Measurements from ENCODE around the gene AMZ1. TPM values are rescaled to one million over a fixed set of nuclear protein-coding genes. Genes with fewer than 3 reads are reported as not detected.

AMZ1 gene
- total RNA-seq, 4 donors from 2014 or later, result 0.35 to 4.6 (median 4.4) TPM; not detected in 1

GRCh38 chr7:2657920-2658671, 29.9 kb upstream of the AMZ1 start:
- no peak for TF ChIP-seq POLR2A (IDR thresholded peaks at IDR 0.05)
- TF ChIP-seq, protein P1, sequence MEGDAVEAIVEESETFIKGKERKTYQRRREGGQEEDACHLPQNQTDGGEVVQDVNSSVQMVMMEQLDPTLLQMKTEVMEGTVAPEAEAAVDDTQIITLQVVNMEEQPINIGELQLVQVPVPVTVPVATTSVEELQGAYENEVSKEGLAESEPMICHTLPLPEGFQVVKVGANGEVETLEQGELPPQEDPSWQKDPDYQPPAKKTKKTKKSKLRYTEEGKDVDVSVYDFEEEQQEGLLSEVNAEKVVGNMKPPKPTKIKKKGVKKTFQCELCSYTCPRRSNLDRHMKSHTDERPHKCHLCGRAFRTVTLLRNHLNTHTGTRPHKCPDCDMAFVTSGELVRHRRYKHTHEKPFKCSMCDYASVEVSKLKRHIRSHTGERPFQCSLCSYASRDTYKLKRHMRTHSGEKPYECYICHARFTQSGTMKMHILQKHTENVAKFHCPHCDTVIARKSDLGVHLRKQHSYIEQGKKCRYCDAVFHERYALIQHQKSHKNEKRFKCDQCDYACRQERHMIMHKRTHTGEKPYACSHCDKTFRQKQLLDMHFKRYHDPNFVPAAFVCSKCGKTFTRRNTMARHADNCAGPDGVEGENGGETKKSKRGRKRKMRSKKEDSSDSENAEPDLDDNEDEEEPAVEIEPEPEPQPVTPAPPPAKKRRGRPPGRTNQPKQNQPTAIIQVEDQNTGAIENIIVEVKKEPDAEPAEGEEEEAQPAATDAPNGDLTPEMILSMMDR (IDR thresholded peaks at IDR 0.05), result no peak
- DNase-seq, result no peak
- H3K27ac ChIP-seq, result no peak overlapping the region
- H3K36me3 ChIP-seq, result no peaks in the 10 kb centered on the region
- intact Hi-C loops (cut with DNase I; ENCODE audit: low total_unique reads), result no loop called here
- no peaks in the 10 kb centered on the region for H3K27me3 ChIP-seq
- no peaks in the 10 kb centered on the region for H3K9me3 ChIP-seq
- no peak overlapping the region for H3K4me3 ChIP-seq
- no peaks in the 10 kb centered on the region for H3K4me1 ChIP-seq

DNA sequence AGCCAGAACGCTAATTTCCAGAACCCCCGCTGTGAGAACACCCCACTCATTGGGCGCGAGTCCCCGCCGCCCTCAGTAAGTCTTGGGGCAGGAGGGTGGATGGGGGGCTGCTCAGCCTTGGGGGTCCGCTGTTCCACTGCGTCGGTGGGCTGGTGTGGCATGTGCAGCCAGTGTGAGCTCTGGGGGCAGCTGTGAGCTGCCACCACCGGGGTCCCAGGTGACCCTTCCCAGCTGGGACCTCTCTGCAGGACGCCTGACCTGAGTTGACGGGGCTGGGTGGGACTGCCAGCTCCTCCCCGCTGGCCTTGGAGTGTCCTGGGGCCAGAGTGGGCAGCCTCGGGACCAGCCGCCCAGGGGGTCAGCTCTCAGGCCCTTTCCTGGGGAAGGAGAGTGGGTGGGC, 29.1 kb upstream of the AMZ1 start:
- no peak for DNase-seq
- no peaks in the 10 kb centered on the region for H3K9me3 ChIP-seq
- no peaks in the 10 kb centered on the region for H3K27me3 ChIP-seq
- intact Hi-C loops (cut with DNase I; ENCODE audit: low total_unique reads), result no loop called here
- no peaks in the 10 kb centered on the region for H3K4me1 ChIP-seq
- TF ChIP-seq POLR2A (IDR thresholded peaks at IDR 0.05), result no peak
- TF ChIP-seq, protein P1 (IDR thresholded peaks at IDR 0.05), result no peak
- no peak overlapping the region for H3K27ac ChIP-seq
- H3K36me3 ChIP-seq, result no peaks in the 10 kb centered on the region
- H3K4me3 ChIP-seq, result no peak overlapping the region

DNA sequence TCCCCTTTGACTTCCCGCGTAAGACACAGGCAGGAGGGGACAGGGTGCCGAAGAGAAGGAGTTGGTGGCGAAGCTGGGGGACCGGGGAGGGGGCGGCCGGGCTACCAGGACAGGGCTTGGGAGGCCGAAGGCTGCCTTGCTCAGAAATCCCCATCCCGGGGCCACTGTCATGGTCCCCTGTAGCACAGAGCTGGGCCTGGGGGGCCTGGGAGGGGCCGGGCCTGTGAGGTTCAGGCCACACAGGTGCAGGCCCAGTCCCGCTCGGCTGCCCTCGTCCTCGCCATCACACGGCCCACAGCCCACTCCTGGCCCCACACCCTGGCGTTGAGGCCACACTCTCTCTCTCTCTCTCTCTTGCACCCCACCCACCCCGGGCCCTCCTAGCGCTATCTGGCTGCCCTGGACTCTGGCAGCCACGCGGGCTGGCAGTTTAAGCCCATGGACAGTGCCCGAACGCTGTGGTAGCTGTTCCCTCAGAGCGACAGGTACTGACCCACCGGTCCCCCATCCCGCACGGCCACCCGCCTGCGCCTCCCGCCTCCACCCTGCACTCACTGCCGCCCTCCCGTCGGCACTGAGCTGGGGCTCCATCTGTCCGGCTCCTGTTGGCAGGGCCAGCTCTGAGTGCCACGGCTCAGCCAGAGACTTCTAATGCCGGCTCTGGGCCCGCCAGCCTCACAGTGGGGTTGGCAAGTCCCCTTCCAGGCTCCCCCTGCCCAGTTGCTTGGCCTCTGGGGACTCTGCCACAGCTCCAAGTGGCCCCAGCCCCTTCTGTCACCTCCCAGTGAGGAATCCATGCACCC, 28.2 kb upstream of the AMZ1 start:
- Histone ChIP-seq H3K27me3 (no peaks in the 10 kb centered on the region), H3K4me1 (no peaks in the 10 kb centered on the region), H3K36me3 (no peaks in the 10 kb centered on the region), H3K27ac (no peak overlapping the region), H3K9me3 (no peaks in the 10 kb centered on the region), H3K4me3 (no peak overlapping the region)
- no peak for DNase-seq
- TF ChIP-seq POLR2A (IDR thresholded peaks at IDR 0.05), result no peak
- TF ChIP-seq, protein P1 (IDR thresholded peaks at IDR 0.05), result no peak
- intact Hi-C loops (cut with DNase I; ENCODE audit: low total_unique reads), result no loop called here

DNA sequence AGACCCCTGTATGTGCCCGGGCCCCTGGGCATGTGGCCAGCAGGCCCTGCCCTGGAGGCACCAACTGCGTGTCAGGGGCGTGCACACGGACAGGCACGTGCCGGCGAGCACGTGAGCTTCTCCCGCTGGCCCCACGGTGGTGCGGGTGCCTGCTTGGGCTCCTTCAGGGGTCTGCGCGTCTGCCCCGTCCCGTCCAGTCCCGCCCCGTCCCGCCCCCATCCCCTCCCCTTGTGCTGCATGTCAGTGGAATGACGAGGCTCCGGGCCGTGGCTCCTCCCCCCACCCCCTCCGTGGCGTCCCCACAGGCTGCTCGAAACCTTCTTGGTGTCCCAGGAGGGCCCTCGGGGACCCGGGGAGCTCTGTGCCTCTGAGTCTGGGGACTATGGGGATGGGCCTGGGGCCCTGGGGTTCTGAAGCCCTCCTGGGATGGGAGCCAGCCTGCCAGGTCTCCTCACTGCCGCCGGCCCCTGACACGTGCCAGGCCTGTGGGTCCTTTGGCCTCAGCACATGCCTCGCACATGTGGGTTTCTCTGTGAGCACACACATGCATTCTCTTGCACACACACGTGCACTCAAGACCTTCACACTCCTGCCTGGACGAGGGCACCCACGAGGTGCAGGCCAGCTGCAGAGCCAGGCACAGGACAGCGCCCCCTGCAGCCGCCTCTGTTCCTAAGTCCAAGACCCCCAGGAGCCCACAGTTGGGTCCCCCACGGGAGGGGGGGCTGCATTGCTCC, 27.5 kb upstream of the AMZ1 start:
- H3K4me3 ChIP-seq, result no peak overlapping the region
- H3K36me3 ChIP-seq, result no peaks in the 10 kb centered on the region
- H3K4me1 ChIP-seq, result no peaks in the 10 kb centered on the region
- no peak overlapping the region for H3K27ac ChIP-seq
- intact Hi-C loops (cut with DNase I; ENCODE audit: low total_unique reads), result no loop called here
- H3K9me3 ChIP-seq, result no peaks in the 10 kb centered on the region
- no peaks in the 10 kb centered on the region for H3K27me3 ChIP-seq
- TF ChIP-seq, protein P1 (IDR thresholded peaks at IDR 0.05), result no peak
- TF ChIP-seq POLR2A (IDR thresholded peaks at IDR 0.05), result no peak
- DNase-seq, result no peak
